Measurements from ENCODE around the gene PHYKPL. TPM values are rescaled to one million over a fixed set of nuclear protein-coding genes. Genes with fewer than 3 reads are reported as not detected.

The PHYKPL gene
- total and polyA plus RNA-seq, 8 donors, result 22.9 to 262 (median 44.4) TPM

GRCh38 chr5:178192787-178193186 lies 39.8 kb downstream of the PHYKPL start:
- Histone ChIP-seq H3K4me1 (no peaks in the 10 kb centered on the region), H3K27ac (no peak overlapping the region), H3K36me3 (no peaks in the 10 kb centered on the region), H3K27me3 (peaks cover 0 to 28% (median 0%) of the 10 kb centered on the region in 3 donors), H3K4me3 (no peak overlapping the region), H3K9me3 (no peaks in the 10 kb centered on the region)
- intact Hi-C loops (cut with DNase I; ENCODE audit: low total_unique reads), result no loop called here
- no peak for TF ChIP-seq CTCF (IDR thresholded peaks at IDR 0.05)
- TF ChIP-seq EP300 (IDR thresholded peaks at IDR 0.05), result no peak
- TF ChIP-seq POLR2AphosphoS5 (IDR thresholded peaks at IDR 0.05), result no peak
- no peak for TF ChIP-seq POLR2A (IDR thresholded peaks at IDR 0.05)
- DNase-seq, result no peak
- WGBS, 5 donors, result 88 to 94% (median 93%) methylated on average over 7 of the region's 7 CpGs

DNA sequence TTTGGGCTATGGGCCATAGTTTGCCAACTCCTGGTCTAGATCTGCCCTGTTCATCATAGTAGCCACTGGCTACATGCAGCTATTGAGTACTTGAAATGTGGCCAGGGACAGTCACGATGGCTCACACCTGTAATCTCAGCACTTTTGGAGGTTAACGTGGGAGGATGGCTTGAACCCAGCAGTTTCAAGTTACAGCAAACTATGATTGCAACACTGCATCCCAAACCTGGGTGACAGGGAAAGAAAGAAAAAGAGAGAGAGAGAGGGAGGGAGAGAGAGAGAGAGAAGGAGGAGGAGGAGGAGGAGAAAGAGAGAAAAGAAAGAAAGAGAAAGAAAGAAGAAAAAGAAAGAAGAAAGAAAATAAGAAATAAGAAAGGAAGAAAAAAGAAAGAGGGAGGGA lies 40.4 kb downstream of the PHYKPL start:
- intact Hi-C loops (cut with DNase I; ENCODE audit: low total_unique reads), result no loop called here
- DNase-seq, result no peak
- Histone ChIP-seq H3K27me3 (peaks cover 0 to 28% (median 0%) of the 10 kb centered on the region in 3 donors), H3K27ac (no peak overlapping the region), H3K9me3 (no peaks in the 10 kb centered on the region), H3K4me3 (no peak overlapping the region), H3K36me3 (no peaks in the 10 kb centered on the region), H3K4me1 (no peaks in the 10 kb centered on the region)
- 41 to 61% (median 50%) methylated on average over 2 of the region's 2 CpGs for WGBS, 5 donors
- TF ChIP-seq POLR2AphosphoS5 (IDR thresholded peaks at IDR 0.05) (no peak), POLR2A (IDR thresholded peaks at IDR 0.05) (no peak)

DNA sequence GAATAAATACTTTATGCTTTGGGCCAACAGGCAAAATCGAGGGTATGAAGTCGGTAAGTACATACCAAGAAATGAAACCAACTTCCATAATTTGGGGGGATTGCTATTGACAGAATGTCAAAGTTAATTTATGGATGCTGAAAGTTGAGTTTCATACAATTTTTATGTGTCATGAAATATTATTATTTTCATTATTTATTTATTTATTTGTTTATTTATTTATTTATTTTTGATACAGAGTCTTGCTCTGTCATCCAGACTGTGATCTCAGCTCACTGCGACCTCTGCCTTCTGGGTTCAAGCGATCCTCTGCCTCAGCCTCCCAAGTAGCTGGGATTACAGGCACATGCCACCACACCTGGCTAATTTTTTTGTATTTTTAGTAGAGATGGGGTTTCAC lies 40.9 kb downstream of the PHYKPL start:
- no peak for DNase-seq
- Histone ChIP-seq H3K36me3 (no peaks in the 10 kb centered on the region), H3K4me3 (no peak overlapping the region), H3K4me1 (no peaks in the 10 kb centered on the region), H3K27ac (no peak overlapping the region), H3K9me3 (no peaks in the 10 kb centered on the region), H3K27me3 (peaks cover 0 to 28% (median 0%) of the 10 kb centered on the region in 3 donors)
- intact Hi-C loops (cut with DNase I; ENCODE audit: low total_unique reads), result no loop called here
- no peak for TF ChIP-seq CTCF (IDR thresholded peaks at IDR 0.05)
- no peak for TF ChIP-seq POLR2AphosphoS5 (IDR thresholded peaks at IDR 0.05)
- TF ChIP-seq POLR2A (IDR thresholded peaks at IDR 0.05), result no peak
- no peak for TF ChIP-seq EP300 (IDR thresholded peaks at IDR 0.05)
- 72 to 89% (median 85%) methylated on average over 4 of the region's 4 CpGs for WGBS, 5 donors

GRCh38 chr5:178189433-178189832 lies 43.2 kb downstream of the PHYKPL start:
- Histone ChIP-seq H3K4me1 (no peaks in the 10 kb centered on the region), H3K27ac (no peak overlapping the region), H3K9me3 (no peaks in the 10 kb centered on the region), H3K4me3 (no peak overlapping the region), H3K36me3 (no peaks in the 10 kb centered on the region), H3K27me3 (peaks cover 0 to 24% (median 0%) of the 10 kb centered on the region in 3 donors)
- TF ChIP-seq POLR2A (IDR thresholded peaks at IDR 0.05), result no peak
- 35 to 53% (median 44%) methylated on average over 2 of the region's 2 CpGs for WGBS, 5 donors
- no peak for DNase-seq
- intact Hi-C loops (cut with DNase I; ENCODE audit: low total_unique reads), result no loop called here

- intact Hi-C loops (cut with DNase I; ENCODE audit: low total_unique reads), result no loop called here
- 66 to 90% (median 81%) methylated on average over 24 to 27 of the region's 27 CpGs for WGBS, 5 donors
- H3K27me3 ChIP-seq, result peaks cover 0 to 7% (median 0%) of the 10 kb centered on the region in 3 donors
- no peak within 1 kb of the TSS for H3K27ac ChIP-seq
- H3K4me3 ChIP-seq, result no peak within 1 kb of the TSS
- TF ChIP-seq POLR2A (IDR thresholded peaks at IDR 0.05) (no peak), EP300 (IDR thresholded peaks at IDR 0.05) (no peak), POLR2AphosphoS5 (IDR thresholded peaks at IDR 0.05) (no peak), CTCF (IDR thresholded peaks at IDR 0.05) (no peak)
- DNase-seq, result no peak
- no peaks in the 10 kb centered on the region for H3K9me3 ChIP-seq
- H3K36me3 ChIP-seq, result no peaks in the 10 kb centered on the region
- H3K4me1 ChIP-seq, result no peaks in the 10 kb centered on the region
Measured at GRCh38 chr5:178187014-178187413, 45.6 kb downstream of the PHYKPL start, which contains the start of gene GMCL2. TSS of gene GMCL2 (minus strand) at chr5:178187371. CDS start at chr5:178187299, 72 bp downstream.
